ENCODE data around the gene PITPNB. TPM values are rescaled to one million over a fixed set of nuclear protein-coding genes. Genes with fewer than 3 reads are reported as not detected.
A peak's percentile ranks its signal among the peaks of the same experiment; 100 is the strongest.

Gene PITPNB
- total RNA-seq, 1 donor from 2014 or later, result 58.6 TPM

- intact Hi-C loops (cut with DNase I), result no loop called here
- no peak for TF ChIP-seq CTCF (IDR thresholded peaks at IDR 0.05)
- Histone ChIP-seq H3K9me3 (no peaks in the 10 kb centered on the region), H3K27me3 (ENCODE audit: low read depth) (no peaks in the 10 kb centered on the region), H3K4me3 (no peak overlapping the region), H3K27ac (no peak overlapping the region), H3K4me1 (peaks cover 13% of the 10 kb centered on the region), H3K36me3 (no peaks in the 10 kb centered on the region)
- DNase-seq (no peak), ATAC-seq (no peak)
Observed at GRCh38 chr22:27808451-27809225, 110.4 kb downstream of the PITPNB start.

- Histone ChIP-seq H3K4me1 (peaks cover 22% of the 10 kb centered on the region), H3K27ac (no peak overlapping the region), H3K36me3 (no peaks in the 10 kb centered on the region), H3K9me3 (no peaks in the 10 kb centered on the region), H3K27me3 (ENCODE audit: low read depth) (peaks cover 3% of the 10 kb centered on the region), H3K4me3 (no peak overlapping the region)
- no peak for TF ChIP-seq CTCF (IDR thresholded peaks at IDR 0.05)
- no peak for ATAC-seq
- intact Hi-C loops (cut with DNase I), result no loop called here
- DNase-seq, result no peak
Observed at GRCh38 chr22:27805841-27806240, 113.2 kb downstream of the PITPNB start.

DNA sequence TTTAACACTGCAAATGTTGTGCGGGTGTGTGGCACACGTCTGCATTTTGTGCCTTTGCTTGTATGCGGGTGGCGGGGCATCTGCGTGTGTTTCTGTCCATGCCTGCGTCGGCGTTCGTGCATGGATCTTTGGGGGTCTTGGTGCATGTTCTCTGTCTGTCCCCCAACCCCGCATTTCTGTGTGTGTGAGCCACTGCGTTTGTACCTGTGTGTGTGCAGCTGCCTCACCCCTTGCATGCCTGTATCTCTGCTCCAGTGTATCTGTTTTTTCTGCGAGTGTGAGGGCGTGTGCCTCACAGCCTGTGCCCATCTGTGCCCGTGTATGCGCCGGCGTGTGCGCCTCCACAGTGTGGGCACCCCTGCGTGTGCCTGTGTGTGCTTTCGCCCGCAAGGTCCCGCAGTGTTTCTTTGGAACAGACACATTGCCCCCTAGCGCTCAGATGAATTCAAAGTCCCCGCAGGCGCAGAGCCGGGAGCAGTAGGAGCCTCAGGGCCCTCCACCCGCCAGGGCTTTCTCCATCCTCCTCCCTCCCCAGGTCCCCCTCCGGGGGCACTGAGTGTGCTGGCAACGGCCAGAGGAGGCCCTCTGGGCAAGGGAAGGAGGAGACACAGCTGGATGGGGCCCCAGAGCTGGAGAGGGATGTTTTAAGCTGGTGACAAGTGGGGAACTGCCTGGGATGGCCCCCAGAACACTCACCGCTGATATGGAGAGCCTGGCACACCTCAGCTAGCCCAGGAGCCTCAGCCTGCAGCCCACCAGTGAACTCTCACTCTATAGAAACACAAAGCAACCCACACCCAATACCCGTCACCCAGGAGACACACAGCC is 114.4 kb downstream of the PITPNB start:
- H3K27ac ChIP-seq, result no peak overlapping the region
- peaks cover 15% of the 10 kb centered on the region for H3K27me3 ChIP-seq (ENCODE audit: low read depth)
- H3K4me1 ChIP-seq, result peaks cover 28% of the 10 kb centered on the region
- no peak overlapping the region for H3K4me3 ChIP-seq
- no peaks in the 10 kb centered on the region for H3K9me3 ChIP-seq
- TF ChIP-seq CTCF (IDR thresholded peaks at IDR 0.05), result peak; percentile 72
- no peaks in the 10 kb centered on the region for H3K36me3 ChIP-seq
- intact Hi-C loops (cut with DNase I), result no loop called here
- no peak for DNase-seq
- peak; percentile 43 to 53 for ATAC-seq

- H3K4me1 ChIP-seq, result peaks cover 36% of the 10 kb centered on the region
- ATAC-seq (no peak), DNase-seq (no peak)
- no peaks in the 10 kb centered on the region for H3K9me3 ChIP-seq
- no peak overlapping the region for H3K4me3 ChIP-seq
- H3K27me3 ChIP-seq (ENCODE audit: low read depth), result peaks cover 22% of the 10 kb centered on the region
- no peak overlapping the region for H3K27ac ChIP-seq
- TF ChIP-seq CTCF (IDR thresholded peaks at IDR 0.05), result no peak
- no peaks in the 10 kb centered on the region for H3K36me3 ChIP-seq
- intact Hi-C loops (cut with DNase I), result no loop called here
Observed at GRCh38 chr22:27803841-27804415, 115.1 kb downstream of the PITPNB start.

DNA sequence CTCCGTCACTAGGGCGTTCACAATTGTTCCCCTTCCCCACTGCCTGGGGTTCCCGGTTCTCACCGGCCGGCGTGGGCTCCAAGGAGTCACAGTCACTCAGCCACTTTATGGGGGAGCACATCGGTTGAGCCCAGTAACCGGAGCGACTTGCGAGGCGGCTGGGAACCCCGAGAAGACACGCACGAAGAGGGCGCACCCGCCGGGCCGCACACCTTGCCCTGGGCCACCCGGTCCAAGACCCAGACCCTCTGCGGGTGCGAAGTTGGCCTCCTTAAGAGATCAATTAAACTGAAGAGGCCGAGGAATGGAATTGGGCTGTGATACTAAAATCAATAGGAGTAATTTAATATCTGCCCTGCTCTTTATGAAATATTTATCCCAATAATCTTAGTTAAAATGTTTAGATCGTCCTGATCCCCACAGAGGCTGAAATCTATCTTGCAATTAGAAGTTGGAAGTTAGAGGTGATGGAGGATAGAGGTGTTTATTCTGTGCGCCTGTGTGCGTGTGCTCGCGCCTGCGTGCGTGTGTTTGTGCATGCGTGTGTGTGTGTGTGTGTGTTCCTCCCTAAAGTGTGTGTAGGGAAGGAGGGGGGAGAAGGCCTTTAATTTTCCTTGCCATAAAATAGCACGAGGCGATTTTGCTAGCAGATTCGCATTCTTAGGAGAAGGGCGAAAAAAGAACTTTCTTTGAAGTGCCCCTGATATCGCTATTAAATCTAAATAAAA is 116.5 kb downstream of the PITPNB start:
- DNase-seq (no peak), ATAC-seq (peak in 1 of 2 donors; percentile 14)
- TF ChIP-seq CTCF (IDR thresholded peaks at IDR 0.05), result no peak
- Histone ChIP-seq H3K27me3 (ENCODE audit: low read depth) (peaks cover 37% of the 10 kb centered on the region), H3K36me3 (no peaks in the 10 kb centered on the region), H3K9me3 (no peaks in the 10 kb centered on the region), H3K27ac (peak overlapping the region; percentile 83), H3K4me3 (peak overlapping the region; percentile 70), H3K4me1 (peaks cover 38% of the 10 kb centered on the region)
- intact Hi-C loops (cut with DNase I), result no loop called here
